Measurements from ENCODE around the gene PEX12. TPM values are rescaled to one million over a fixed set of nuclear protein-coding genes. Genes with fewer than 3 reads are reported as not detected.
"Not testable (repeated sequence)": the region's sequence is repeated elsewhere in the genome, so short reads cannot be mapped to it uniquely, and the experiment has no call there.

PEX12 gene
- total and polyA plus RNA-seq, 12 donors: 4.2 to 18.5 (median 11.5) TPM

- Histone ChIP-seq H3K9me3 (replicated peaks in 1 of 3) (no peaks in the 10 kb centered on the region), H3K4me3 (no peak overlapping the region), H3K4me1 (replicated peaks in 1 of 2) (no peaks in the 10 kb centered on the region), H3K27me3 (no peaks in the 10 kb centered on the region), H3K36me3 (replicated peaks in 1 of 2) (no peaks in the 10 kb centered on the region), H3K27ac (no peak overlapping the region)
- WGBS, 4 donors: 66 to 79% (median 77%) methylated on average over 13 of the region's 13 CpGs
- no peak for DNase-seq
- no peak for TF ChIP-seq POLR2A (IDR thresholded peaks at IDR 0.05)
- no peak for TF ChIP-seq CTCF (IDR thresholded peaks at IDR 0.05)
- intact Hi-C loops (cut with DNase I): loop anchor here in 1 of 2 donors (10.0 kb wide), 1 partner anchor 362 kb away; no protein-coding TSS in a partner anchor
These were observed 41.7 kb downstream of the PEX12 start for GRCh38 chr17:35536664-35537171.

- not testable (repeated sequence) for H3K4me1 ChIP-seq (replicated peaks in 1 of 2); DNase-seq; H3K27me3 ChIP-seq; H3K9me3 ChIP-seq (replicated peaks in 1 of 3); H3K36me3 ChIP-seq (replicated peaks in 1 of 2); H3K27ac ChIP-seq; H3K4me3 ChIP-seq
- intact Hi-C loops (cut with DNase I): loop anchor here (2.0 to 10.0 kb wide), 2 partner anchors 221 to 361 kb away; no protein-coding TSS in a partner anchor
- 79 to 87% (median 83%) methylated on average over 9 of the region's 9 CpGs for WGBS, 4 donors
These were observed 43.0 kb downstream of the PEX12 start for GRCh38 chr17:35535406-35535805.

GRCh38 chr17:35534576-35535093, 43.7 kb downstream of the PEX12 start:
- no peaks in the 10 kb centered on the region for H3K27me3 ChIP-seq
- no peak overlapping the region for H3K4me3 ChIP-seq
- no peak for TF ChIP-seq POLR2A (IDR thresholded peaks at IDR 0.05)
- TF ChIP-seq CTCF (IDR thresholded peaks at IDR 0.05): no peak
- WGBS, 4 donors: 60 to 81% (median 73%) methylated on average over 3 of the region's 3 CpGs
- no peak overlapping the region for H3K27ac ChIP-seq
- H3K4me1 ChIP-seq (replicated peaks in 1 of 2): no peaks in the 10 kb centered on the region
- no peak for DNase-seq
- no peaks in the 10 kb centered on the region for H3K9me3 ChIP-seq (replicated peaks in 1 of 3)
- no peaks in the 10 kb centered on the region for H3K36me3 ChIP-seq (replicated peaks in 1 of 2)
- intact Hi-C loops (cut with DNase I): loop anchor here (2.0 to 10.0 kb wide), 3 partner anchors 220 to 360 kb away; no protein-coding TSS in a partner anchor

- intact Hi-C loops (cut with DNase I): loop anchor here in 1 of 2 donors (5.0 to 10.0 kb wide), 2 partner anchors 219 to 356 kb away; no protein-coding TSS in a partner anchor
- no peak overlapping the region for H3K4me3 ChIP-seq
- no peak overlapping the region for H3K27ac ChIP-seq
- no peaks in the 10 kb centered on the region for H3K36me3 ChIP-seq (replicated peaks in 1 of 2)
- peaks cover 3% of the 10 kb centered on the region for H3K27me3 ChIP-seq
- no peaks in the 10 kb centered on the region for H3K9me3 ChIP-seq (replicated peaks in 1 of 3)
- 41 to 67% (median 55%) methylated on average over 1 of the region's 1 CpG for WGBS, 4 donors
- DNase-seq: no peak
- H3K4me1 ChIP-seq (replicated peaks in 1 of 2): no peaks in the 10 kb centered on the region
- TF ChIP-seq CTCF (IDR thresholded peaks at IDR 0.05) (no peak), POLR2A (IDR thresholded peaks at IDR 0.05) (no peak)
These were observed 47.2 kb downstream of the PEX12 start for GRCh38 chr17:35531160-35531559.

GRCh38 chr17:35529866-35530265, 48.5 kb downstream of the PEX12 start:
- intact Hi-C loops (cut with DNase I): loop anchor here in 1 of 2 donors (5.0 to 10.0 kb wide), 2 partner anchors 218 to 355 kb away; no protein-coding TSS in a partner anchor
- WGBS, 4 donors: 78 to 90% (median 84%) methylated on average over 8 of the region's 8 CpGs
- Histone ChIP-seq H3K4me3 (no peak overlapping the region), H3K9me3 (replicated peaks in 1 of 3) (no peaks in the 10 kb centered on the region), H3K27me3 (peaks cover 3% of the 10 kb centered on the region), H3K36me3 (replicated peaks in 1 of 2) (no peaks in the 10 kb centered on the region), H3K27ac (no peak overlapping the region), H3K4me1 (replicated peaks in 1 of 2) (no peaks in the 10 kb centered on the region)
- DNase-seq: no peak
- no peak for TF ChIP-seq POLR2A (IDR thresholded peaks at IDR 0.05)
- TF ChIP-seq CTCF (IDR thresholded peaks at IDR 0.05): no peak

GRCh38 chr17:35529326-35529725, 49.0 kb downstream of the PEX12 start:
- H3K27me3 ChIP-seq; H3K4me1 ChIP-seq (replicated peaks in 1 of 2); intact Hi-C loops (cut with DNase I); H3K9me3 ChIP-seq (replicated peaks in 1 of 3); H3K27ac ChIP-seq; H3K4me3 ChIP-seq; DNase-seq; H3K36me3 ChIP-seq (replicated peaks in 1 of 2): not testable (repeated sequence)
- 88 to 100% (median 94%) methylated on average over 1 of the region's 1 CpG for WGBS, 4 donors

Data from adrenal gland (tissue), 12 donors.